Bronchial epithelial cell (primary cell): ENCODE results near the gene MYO1E. TPM values are rescaled to one million over a fixed set of nuclear protein-coding genes. Genes with fewer than 3 reads are reported as not detected.

Experiments used
- DNase-seq: peaks from one replicate; pipeline ENCODE4 v3.0.0-alpha.2; 2010; ENCODE audit warnings: low read depth
- FAIRE-seq: peaks from 2 replicates; lab custom pipeline; 2011; peaks lifted over from hg19 to GRCh38; lab: Jason Lieb, UNC
- H3K27me3 ChIP-seq: 2 replicates; pipeline ENCODE4 v1.5.1; 2011; ENCODE audit warnings: low read length; ENCODE audit not compliant: control insufficient read depth, insufficient read depth
- H3K36me3 ChIP-seq: 2 replicates; pipeline ENCODE4 v1.5.1; 2011; ENCODE audit warnings: low read length; ENCODE audit not compliant: control insufficient read depth, insufficient read depth
- H3K4me3 ChIP-seq: 2 replicates; pipeline ENCODE4 v1.5.1; 2011; ENCODE audit warnings: mild to moderate bottlenecking, low read depth, low read length, control low read depth
- CTCF ChIP-seq: IDR thresholded peaks from 2 replicates; pipeline ENCODE4 v1.5.1; 2011; ENCODE audit warnings: mild to moderate bottlenecking, moderate library complexity, low read length, control low read depth, inconsistent platforms; ENCODE audit not compliant: insufficient read depth, severe bottlenecking
- total RNA-seq: library from RNA; depleted of rRNA; stranded (reverse); fragments of >200 nt; gene quantifications from 2 replicates; pipeline ENCODE4 v1.2.1, GENCODE V29; 2014

MYO1E gene
- total RNA-seq, 1 donor from 2014 or later: 71.9 TPM

DNA sequence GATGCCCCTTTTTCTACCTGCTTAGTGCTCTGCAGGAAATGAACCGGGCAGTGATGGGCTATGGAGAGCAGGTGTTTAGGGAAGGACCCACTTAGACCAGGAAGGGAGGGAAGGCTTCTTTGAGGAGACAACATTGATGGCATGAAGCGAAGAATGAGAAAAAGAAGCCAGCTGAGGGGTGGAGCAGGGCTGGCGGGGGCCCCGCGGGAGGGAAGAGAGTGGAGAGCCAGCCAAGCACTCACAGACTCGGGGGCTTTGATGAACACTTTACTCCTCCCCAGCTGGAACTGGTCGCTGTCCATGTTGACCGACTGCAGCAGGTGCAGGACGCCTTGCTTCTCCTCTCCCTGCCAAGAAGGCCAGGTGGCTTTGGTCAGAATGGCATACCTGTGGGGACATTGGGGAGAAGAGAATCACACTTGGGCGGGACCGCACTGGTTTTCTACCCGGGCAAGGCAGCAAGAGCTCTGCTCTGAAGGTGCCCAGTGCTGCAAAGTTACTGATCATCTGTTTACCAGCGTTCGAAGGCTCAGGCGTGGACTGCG, 194.4 kb downstream of the MYO1E start:
- no peak for FAIRE-seq
- DNase-seq: no peak
- H3K36me3 ChIP-seq: peaks cover 7% of the 10 kb centered on the region

DNA sequence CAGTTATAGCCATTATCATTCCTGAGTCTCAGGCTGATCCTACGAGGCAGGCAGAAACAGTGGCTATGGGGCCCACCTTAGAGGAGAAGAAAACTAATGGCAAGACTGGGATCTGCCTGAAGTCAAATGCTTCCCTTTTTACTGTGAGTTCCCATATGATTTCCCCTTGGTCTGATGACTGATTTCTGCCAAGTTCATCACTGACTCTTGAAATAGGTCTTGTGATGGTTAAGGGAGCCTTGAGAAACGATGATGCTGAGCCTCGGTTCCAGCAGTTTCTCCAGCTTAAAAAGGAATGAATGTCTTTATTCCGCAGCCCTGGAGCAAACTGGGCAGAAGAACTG, 195.4 kb downstream of the MYO1E start:
- peaks cover 6% of the 10 kb centered on the region for H3K36me3 ChIP-seq
- DNase-seq: no peak
- no peak overlapping the region for H3K4me3 ChIP-seq
- no peak for FAIRE-seq
- no peak for TF ChIP-seq CTCF
- no peaks in the 10 kb centered on the region for H3K27me3 ChIP-seq

More for the DNA sequence above, 194.4 kb downstream of the MYO1E start:
- no peak for TF ChIP-seq CTCF
- H3K4me3 ChIP-seq: no peak overlapping the region
- no peaks in the 10 kb centered on the region for H3K27me3 ChIP-seq

DNA sequence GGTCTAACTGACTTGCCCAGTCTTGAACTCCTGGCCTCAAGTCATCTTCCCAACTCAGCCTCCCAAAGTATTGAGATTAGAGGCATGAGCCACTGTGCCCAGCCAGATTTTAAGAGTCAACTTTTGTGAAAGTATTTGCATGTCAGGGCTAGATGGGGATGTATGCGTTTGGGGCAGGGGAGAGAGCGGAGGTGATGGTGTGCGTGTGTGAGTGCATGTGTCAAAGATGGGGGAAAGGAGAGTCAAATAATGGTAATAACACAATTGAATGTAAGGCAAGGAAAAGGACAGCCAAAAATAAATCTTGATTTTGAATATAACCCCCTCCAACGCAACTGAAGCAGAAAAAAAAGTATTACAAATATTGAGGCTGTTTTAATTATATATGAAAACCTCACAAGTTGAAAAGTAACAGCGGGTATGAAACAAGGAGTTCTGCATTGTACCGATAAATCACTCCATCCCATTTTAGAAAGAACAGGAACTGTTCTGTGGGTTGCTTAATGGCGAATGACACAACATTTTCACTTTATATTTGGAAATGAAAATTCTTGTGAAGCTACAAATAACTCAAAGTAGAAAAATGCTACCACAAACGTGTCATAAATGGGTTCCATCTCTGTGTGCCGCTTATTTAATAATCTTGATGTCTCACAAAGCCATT, 195.9 kb downstream of the MYO1E start:
- no peak for TF ChIP-seq CTCF
- H3K4me3 ChIP-seq: no peak overlapping the region
- DNase-seq (no peak), FAIRE-seq (no peak)
- H3K36me3 ChIP-seq: peaks cover 8% of the 10 kb centered on the region
- no peaks in the 10 kb centered on the region for H3K27me3 ChIP-seq

DNA sequence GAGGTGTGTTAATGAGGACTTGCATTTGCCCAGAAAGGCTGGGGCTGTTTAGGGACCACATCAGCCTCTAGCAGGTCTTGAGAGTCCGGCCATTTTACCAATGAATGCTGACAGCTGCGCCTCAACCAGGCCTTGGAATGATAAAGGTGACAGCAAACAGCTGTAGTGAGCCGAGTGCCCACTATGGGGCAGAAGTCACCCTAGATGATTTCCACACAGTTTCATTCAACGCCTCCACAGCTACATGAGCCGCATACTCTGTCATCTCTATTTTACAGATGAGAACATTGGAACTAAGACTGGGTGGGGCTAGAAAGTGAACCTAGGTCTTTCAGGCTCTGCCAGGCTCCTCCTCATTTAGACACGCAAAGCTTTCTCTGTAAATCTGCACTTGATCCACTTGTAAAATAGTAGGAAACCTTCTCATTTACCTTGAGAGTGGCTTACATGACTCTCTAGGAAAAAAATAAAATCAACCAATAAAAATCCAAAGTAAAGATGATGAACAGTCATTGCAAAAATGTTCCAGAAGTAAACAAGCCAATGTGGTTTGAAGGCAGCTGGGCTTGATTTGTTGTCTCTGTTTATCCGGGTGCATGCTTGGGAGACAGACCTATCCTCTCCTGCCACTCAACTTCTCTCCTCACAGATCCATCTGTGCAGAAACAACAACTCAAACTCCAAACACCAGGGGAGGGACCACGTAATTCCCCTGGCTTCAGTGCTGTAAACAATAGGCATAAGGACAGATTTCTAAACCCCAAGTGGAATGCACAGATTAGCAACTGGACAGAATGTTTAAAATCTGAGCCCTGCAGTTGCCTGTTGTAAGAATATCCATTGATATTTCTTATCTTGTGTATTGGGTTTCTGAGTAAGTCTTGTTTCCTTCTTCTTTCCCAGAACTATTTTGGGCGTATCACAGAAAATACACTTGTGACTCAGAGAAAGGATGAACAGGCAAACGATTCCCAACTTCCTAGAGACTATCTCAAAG, 197.5 kb downstream of the MYO1E start:
- DNase-seq (peak; percentile 84), FAIRE-seq (no peak)
- Histone ChIP-seq H3K36me3 (peaks cover 10% of the 10 kb centered on the region), H3K4me3 (no peak overlapping the region), H3K27me3 (no peaks in the 10 kb centered on the region)
- peak; percentile 77 for TF ChIP-seq CTCF

DNA sequence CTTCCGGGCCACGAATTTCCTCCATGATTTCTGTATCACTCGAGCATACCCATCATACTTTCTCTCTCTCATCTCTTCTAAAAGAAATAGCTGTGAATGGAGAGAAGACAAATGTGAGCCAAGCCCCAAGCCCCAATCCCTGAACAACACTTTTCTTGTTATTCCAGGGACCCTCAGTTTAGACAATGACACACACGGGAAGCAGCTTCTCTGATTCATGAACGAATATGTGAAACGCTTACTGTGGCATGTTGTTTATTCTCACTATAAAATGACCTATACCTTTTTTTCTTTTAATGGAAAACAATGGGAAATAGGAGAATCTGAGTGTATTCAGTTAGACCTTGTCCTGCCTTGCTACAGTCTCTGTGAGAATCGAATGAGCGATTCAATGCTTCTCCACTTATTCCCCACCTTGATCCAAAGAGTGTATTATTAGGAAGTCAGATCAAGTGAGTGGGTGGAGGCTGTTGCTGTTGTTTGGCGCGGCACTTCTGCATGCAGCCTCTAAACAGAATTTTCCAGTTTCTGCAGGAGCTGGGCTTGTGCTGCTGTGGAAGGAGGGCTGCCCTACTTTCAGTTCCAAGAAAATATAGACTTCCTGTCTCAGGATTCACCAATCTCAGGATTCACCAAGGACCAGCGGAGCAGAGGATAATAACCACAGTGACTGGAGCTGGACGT, 198.4 kb downstream of the MYO1E start:
- H3K36me3 ChIP-seq: peaks cover 9% of the 10 kb centered on the region
- no peak overlapping the region for H3K4me3 ChIP-seq
- no peak for DNase-seq
- no peak for TF ChIP-seq CTCF
- FAIRE-seq: no peak
- no peaks in the 10 kb centered on the region for H3K27me3 ChIP-seq
